Measurements from ENCODE around the gene TMPRSS6. TPM values are rescaled to one million over a fixed set of nuclear protein-coding genes. Genes with fewer than 3 reads are reported as not detected.

The TMPRSS6 gene
- total RNA-seq, 4 donors from 2014 or later, result not detected

DNA sequence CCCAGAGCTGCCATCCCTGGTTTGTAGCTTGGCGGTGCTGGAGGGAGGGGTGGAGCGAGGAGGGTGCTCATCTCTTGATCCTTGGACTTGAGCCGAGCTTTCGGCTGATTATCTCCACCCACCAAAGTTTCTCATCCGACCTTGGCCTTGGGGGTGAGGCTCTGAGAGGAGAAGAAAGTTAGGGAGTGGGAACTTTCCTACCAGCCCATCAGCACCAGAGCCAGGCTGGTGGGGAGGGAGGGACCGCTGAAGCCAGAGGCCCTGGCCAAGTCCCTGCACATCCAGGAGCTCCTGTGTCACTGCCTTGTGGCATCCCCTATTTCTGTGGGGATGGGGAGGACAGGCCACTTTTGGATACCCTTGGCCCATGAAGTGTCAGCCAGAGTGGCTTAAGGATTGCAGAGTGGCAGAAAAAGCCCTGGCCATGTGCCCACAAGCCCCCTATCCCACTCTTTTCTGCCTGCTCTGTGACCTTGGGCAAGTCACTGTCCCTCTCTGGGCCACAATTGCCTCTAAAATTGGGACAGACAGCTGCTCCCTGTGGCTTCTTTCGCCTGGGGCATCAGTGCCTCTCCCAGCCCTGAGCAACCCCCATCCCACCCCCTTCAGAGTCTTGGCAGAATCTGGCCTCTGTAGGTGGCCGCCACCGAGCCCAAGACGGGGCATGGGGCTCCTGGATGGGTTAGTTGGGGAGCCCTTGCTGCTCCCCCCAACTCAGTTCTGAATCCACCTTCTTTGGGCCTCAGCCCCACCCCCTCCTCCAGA, 47.7 kb downstream of the TMPRSS6 start:
- 86% methylated on average over 10 of the region's 10 CpGs for WGBS
- H3K4me1 ChIP-seq, result no peaks in the 10 kb centered on the region
- intact Hi-C loops (cut with DNase I), result no loop called here
- no peak overlapping the region for H3K27ac ChIP-seq (replicated peaks in 1 of 4)
- H3K36me3 ChIP-seq, result peaks cover 17 to 56% (median 49%) of the 10 kb centered on the region in 4 donors
- TF ChIP-seq, protein P1, sequence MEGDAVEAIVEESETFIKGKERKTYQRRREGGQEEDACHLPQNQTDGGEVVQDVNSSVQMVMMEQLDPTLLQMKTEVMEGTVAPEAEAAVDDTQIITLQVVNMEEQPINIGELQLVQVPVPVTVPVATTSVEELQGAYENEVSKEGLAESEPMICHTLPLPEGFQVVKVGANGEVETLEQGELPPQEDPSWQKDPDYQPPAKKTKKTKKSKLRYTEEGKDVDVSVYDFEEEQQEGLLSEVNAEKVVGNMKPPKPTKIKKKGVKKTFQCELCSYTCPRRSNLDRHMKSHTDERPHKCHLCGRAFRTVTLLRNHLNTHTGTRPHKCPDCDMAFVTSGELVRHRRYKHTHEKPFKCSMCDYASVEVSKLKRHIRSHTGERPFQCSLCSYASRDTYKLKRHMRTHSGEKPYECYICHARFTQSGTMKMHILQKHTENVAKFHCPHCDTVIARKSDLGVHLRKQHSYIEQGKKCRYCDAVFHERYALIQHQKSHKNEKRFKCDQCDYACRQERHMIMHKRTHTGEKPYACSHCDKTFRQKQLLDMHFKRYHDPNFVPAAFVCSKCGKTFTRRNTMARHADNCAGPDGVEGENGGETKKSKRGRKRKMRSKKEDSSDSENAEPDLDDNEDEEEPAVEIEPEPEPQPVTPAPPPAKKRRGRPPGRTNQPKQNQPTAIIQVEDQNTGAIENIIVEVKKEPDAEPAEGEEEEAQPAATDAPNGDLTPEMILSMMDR (IDR thresholded peaks at IDR 0.05), result no peak
- TF ChIP-seq POLR2A (IDR thresholded peaks at IDR 0.05; ENCODE audit: low read depth), result no peak
- no peak for TF ChIP-seq POLR2AphosphoS5 (IDR thresholded peaks at IDR 0.05)
- no peak for TF ChIP-seq EP300 (IDR thresholded peaks at IDR 0.05)
- H3K9me3 ChIP-seq, result no peaks in the 10 kb centered on the region
- H3K27me3 ChIP-seq, result peaks cover 0 to 14% (median 0%) of the 10 kb centered on the region in 4 donors
- no peak overlapping the region for H3K4me3 ChIP-seq
- no peak for DNase-seq (ENCODE audit: extremely low spot score)

DNA sequence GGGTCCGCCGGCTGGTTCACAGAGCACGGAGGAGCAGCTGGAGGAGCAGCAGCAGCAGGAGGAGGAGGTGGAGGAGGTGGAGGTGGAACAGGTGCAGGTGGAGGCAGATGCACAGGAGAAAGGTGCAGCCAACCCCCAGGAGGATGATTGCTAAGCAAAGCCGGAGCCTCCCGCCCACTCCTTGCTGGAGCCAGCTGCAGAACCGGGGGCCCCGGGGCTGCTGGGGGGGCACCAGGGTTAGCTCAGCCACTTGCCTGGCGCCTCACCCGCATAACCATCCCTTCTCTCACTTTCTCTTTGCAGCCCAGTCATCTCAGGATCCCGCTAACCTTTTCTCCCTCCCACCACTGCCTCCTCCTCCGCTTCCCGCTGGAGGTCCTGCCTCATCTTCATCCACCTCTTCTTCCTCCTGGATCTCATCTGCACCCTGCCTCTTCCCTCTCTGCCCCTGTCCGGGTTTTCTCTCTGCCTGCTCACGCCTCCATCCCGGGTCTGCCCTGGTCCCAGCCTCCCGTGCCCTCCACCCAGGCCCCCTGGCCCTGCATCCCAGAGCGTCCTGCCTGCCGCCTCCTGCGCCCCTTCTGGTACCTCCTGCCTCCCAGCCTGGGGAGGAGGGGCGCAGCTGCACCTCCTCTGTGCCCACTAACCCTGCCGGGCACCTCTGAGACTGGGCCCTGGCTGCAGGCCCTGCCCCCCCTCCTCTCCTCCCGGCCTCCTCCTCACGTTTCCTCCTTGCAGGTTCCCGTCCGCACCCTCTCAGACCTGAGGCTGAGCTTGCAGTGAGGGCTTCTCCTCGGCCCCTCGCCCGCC, 48.5 kb downstream of the TMPRSS6 start:
- Histone ChIP-seq H3K9me3 (no peaks in the 10 kb centered on the region), H3K27me3 (peaks cover 0 to 6% (median 0%) of the 10 kb centered on the region in 4 donors), H3K4me1 (no peaks in the 10 kb centered on the region), H3K27ac (replicated peaks in 1 of 4) (no peak overlapping the region), H3K4me3 (no peak overlapping the region), H3K36me3 (peaks cover 22 to 64% (median 57%) of the 10 kb centered on the region in 4 donors)
- WGBS, result 87% methylated on average over 25 of the region's 28 CpGs
- intact Hi-C loops (cut with DNase I), result no loop called here
- TF ChIP-seq POLR2AphosphoS5 (IDR thresholded peaks at IDR 0.05) (no peak), POLR2A (IDR thresholded peaks at IDR 0.05; ENCODE audit: low read depth) (no peak), EP300 (IDR thresholded peaks at IDR 0.05) (no peak)
- TF ChIP-seq, protein P1 (IDR thresholded peaks at IDR 0.05), result no peak
- DNase-seq (ENCODE audit: extremely low spot score), result no peak

DNA sequence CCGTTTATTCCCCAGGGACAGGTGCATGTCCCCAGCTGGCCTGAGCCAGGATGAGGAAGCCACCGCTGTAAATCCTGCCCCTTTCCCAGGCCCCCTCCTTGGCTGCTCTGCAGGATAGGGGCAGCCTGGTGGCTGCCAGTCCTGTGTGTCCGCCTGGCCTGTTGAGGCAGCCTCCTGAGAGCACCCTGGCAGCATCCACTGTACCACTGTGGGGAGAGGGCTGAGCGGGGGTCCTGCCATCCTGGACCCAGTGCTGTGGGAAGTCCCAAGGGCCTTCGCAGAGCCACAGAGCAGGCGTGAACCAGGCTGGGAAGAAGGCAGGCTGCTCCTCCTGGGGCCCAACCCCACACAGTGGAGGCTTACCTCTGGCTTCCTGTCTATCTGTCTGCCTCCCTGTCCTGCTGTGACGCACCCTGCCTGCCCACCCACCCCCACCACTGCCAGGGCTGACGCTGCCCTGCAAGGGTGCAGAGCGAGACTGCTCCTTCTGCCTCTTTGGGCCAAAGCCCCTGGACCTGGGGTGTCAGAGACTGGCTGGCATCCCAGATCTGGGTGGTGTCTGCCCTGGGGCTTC, 49.5 kb downstream of the TMPRSS6 start:
- no peak overlapping the region for H3K27ac ChIP-seq (replicated peaks in 1 of 4)
- H3K4me3 ChIP-seq, result no peak overlapping the region
- no peaks in the 10 kb centered on the region for H3K27me3 ChIP-seq
- no peak for DNase-seq (ENCODE audit: extremely low spot score)
- H3K9me3 ChIP-seq, result no peaks in the 10 kb centered on the region
- WGBS, result no CpG with 5 or more reads among the region's 9 CpGs
- TF ChIP-seq POLR2A (IDR thresholded peaks at IDR 0.05; ENCODE audit: low read depth) (no peak), POLR2AphosphoS5 (IDR thresholded peaks at IDR 0.05) (no peak), EP300 (IDR thresholded peaks at IDR 0.05) (no peak)
- TF ChIP-seq, protein P1 (IDR thresholded peaks at IDR 0.05), result no peak
- intact Hi-C loops (cut with DNase I), result no loop called here
- peaks cover 22 to 73% (median 65%) of the 10 kb centered on the region in 4 donors for H3K36me3 ChIP-seq
- H3K4me1 ChIP-seq, result no peaks in the 10 kb centered on the region

DNA sequence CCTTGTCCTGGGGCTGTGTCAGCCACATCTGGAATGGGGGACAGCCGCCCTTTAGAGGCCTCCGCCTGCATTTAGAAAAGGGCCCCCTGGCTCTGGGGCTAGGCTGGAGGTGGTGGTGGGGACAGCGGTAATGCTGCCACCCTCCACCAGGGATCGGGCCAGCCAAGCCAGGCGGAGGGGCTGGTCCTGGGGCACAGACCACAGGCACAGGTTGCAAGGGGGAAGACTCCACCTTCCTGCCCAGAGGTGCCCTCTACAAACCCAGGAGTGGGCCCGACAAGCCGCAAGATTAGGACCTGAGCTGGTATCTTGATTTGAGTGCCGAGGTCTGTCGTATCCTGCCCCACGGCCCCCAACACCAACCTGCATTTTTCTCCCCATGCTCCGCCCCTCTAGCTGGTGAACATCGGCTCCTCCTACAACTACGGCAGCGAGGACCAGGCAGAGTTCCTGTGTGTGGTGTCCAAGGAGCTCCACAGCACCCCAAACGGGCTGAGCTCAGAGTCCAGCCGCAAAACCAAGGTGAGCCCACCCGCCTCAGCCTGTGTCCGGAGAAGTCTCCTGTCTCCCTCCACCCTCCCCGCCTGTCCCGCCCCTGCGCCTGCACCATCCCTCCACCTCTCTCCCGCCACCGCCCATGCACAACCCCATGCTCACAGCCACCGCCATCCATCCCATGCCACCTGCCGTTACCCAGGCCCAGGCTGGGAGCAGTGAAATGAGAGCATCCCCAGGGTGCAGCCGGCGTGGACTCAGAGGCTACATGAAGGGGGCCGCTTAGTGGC, 50.4 kb downstream of the TMPRSS6 start:
- no peaks in the 10 kb centered on the region for H3K27me3 ChIP-seq
- no peaks in the 10 kb centered on the region for H3K9me3 ChIP-seq
- intact Hi-C loops (cut with DNase I), result no loop called here
- no peaks in the 10 kb centered on the region for H3K4me1 ChIP-seq
- no peak overlapping the region for H3K27ac ChIP-seq (replicated peaks in 1 of 4)
- WGBS, result 88% methylated on average over 12 of the region's 28 CpGs
- H3K36me3 ChIP-seq, result peaks cover 22 to 81% (median 70%) of the 10 kb centered on the region in 4 donors
- TF ChIP-seq EP300 (IDR thresholded peaks at IDR 0.05), result no peak
- TF ChIP-seq, protein P1 (IDR thresholded peaks at IDR 0.05), result no peak
- no peak for TF ChIP-seq POLR2AphosphoS5 (IDR thresholded peaks at IDR 0.05)
- TF ChIP-seq POLR2A (IDR thresholded peaks at IDR 0.05; ENCODE audit: low read depth), result no peak
- no peak overlapping the region for H3K4me3 ChIP-seq
- DNase-seq (ENCODE audit: extremely low spot score), result no peak

Measured in esophagus muscularis mucosa (tissue), 4 donors.